LoVo (cell line): ENCODE measurements around the gene ZCCHC14.
"Not testable (repeated sequence)": the region's sequence is repeated elsewhere in the genome, so short reads cannot be mapped to it uniquely, and the experiment has no call there.

Experiments used
- DNase-seq: peaks from one replicate; pipeline ENCODE4 v3.0.0-alpha.2; 2016; ENCODE audit warnings: low spot score

The ZCCHC14 gene

DNA sequence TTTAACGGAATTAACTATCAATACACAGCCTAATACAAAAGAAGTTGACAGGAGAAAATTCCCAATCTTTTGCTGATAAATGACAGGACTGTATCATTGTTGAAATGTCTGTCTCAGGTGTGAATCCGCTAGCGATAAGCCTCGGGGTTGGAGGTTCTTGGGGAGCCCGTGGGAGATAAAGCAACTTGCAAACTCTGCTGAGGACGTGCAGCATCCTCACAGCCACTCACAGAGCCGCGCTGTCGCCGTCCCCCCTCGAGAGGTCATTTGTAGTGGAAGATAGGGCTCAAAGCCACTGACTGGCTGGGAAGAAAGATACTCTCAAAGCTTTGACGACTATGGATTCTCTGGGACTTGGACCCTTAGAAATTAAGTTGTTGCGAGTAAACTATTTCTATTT, 83.7 kb downstream of the ZCCHC14 start:
- no peak for DNase-seq

DNA sequence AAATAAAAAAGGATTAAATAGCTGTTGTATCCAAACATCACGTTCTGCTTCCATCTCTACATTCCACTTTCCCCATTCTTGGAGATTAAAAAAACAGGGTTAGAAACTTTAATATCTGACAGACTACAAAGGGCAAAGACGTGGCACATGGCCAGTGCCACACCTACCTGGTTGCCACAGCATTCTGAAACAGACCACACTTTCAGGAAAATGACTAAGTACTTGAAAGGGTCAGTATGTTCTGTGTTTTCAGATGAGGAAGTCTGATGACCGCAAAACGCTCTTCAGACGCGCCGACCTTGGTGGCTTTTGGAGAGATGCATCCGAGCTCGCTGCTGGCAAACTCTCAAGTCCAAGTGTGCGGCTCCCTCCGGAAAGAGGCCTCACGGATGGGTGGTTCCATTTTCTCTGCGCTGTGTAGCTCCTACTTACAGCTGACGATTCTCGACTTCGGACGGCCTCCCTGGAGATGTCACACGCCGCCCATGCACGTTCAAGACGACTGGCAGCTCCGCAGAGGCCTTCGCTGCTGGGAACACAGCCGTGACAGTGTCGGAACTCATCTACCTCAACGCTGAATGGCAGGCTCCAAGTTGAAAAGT, 85.2 kb downstream of the ZCCHC14 start:
- DNase-seq = peak; percentile 90

DNA sequence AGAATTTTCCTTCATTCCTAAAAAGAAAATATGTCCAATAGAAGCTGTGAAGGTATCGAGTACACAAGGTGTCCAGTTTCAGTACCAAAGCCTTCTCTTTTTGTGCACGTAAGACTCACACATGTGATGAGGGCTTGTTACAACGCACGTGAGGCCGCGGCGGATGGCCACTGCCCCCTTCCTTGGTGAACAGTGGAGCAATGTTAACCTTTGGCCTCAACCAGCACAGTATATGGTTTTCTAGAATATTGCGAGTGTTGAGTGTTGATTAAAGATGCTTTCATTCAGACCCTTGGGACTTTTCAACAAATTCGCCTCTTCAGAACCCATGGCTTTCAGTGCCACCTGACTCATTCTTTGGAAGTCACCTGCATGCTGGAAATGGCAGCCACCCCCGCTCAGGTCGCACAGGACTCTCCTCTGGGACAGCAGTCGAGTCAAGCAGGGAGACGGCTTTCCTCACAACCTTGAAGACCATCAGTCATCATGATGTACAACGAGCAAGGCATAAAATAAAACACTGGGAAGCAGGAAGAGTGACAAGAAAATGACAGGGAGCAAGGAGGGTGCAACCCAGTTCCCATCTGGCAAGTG, 86.2 kb downstream of the ZCCHC14 start:
- DNase-seq = no peak

DNA sequence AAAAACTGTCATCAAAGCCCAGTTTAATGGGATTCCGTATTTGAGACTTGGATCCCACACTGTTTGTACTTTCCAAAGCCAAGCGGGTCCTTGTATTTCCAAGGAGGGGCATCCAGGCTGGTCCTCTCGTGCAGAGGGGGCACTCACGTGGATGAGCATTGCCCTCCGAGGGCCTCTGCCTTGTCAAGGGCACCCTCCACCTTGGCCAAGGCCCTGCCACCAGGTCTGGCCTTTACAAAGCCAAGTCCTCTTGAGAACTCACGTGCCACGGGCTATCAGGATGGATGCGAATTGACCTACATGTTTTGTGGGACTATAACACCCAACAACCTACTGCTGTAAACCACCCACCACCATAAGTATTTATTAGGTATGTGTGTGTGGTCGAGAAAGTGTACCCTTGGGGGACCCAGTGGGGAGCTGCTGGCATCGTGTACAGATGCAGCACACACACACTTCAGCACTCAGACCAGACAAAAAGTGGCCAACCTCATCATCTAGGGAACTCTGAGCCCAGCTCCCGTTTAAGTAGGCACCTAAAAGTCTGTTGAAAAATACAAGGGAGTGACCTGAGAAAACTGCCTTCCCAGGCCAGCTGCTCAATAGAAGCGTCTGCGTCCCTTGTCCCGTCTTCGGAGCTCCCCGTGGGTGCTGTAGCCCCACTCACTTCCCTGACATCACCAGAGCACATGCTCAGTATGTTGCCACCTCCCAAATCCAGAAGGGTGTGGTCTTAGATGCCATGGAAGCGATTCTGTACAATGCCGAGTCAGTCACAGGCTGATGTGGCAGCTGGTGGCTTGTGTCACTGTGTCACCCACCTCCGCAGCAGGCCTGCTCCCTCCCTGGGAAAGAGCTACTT, 87.8 kb downstream of the ZCCHC14 start:
- DNase-seq = no peak

DNA sequence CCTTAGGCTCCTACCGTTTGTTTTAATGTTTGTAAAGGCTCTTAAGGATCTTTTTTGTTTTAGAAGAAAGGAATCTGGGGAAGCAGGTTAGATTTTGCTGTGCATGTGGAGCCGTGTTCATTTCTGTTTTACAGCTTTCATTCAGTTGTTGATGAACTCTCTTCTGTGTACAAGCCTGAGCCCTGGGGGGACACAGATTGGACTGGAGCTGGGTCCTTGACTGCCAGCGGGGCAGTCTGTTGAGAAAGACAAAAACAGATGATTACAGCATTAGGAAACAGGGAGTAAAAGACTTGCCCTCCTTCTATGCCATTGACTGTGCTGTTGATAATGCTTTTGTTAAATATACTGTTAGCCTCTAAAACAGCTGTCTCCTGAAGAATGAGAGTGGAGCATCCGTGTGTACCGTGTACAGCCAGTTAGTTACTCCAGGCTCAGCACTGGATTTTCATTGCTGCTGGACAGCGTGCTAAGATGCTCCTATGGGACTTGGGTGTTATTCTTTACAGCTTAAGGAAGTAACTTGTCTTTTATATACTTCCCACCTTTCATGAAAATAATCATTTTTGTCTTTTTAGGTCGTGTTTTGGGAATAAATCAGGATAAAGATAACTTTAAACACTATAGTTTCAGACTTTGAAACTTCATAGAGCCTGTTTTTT, 97.5 kb downstream of the ZCCHC14 start:
- DNase-seq = no peak

DNA sequence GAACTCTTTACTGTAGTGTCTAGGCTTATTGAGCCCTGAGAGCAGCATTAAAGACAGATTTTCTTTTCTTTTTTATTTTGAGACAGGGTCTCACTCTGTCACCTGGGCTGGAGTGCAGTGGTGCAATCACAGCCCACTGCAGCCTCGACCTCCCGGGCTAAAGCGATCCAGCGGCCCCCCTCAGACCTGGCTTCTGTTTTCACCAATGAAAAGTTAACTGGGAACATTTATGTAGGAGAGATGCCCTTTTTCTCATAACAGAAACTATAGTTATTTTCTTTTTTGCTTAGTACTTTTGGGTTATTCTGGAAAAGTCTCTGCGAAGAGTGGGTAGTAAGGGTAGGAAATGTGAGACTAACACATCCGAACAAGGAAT, 99.2 kb downstream of the ZCCHC14 start:
- no peak for DNase-seq

DNA sequence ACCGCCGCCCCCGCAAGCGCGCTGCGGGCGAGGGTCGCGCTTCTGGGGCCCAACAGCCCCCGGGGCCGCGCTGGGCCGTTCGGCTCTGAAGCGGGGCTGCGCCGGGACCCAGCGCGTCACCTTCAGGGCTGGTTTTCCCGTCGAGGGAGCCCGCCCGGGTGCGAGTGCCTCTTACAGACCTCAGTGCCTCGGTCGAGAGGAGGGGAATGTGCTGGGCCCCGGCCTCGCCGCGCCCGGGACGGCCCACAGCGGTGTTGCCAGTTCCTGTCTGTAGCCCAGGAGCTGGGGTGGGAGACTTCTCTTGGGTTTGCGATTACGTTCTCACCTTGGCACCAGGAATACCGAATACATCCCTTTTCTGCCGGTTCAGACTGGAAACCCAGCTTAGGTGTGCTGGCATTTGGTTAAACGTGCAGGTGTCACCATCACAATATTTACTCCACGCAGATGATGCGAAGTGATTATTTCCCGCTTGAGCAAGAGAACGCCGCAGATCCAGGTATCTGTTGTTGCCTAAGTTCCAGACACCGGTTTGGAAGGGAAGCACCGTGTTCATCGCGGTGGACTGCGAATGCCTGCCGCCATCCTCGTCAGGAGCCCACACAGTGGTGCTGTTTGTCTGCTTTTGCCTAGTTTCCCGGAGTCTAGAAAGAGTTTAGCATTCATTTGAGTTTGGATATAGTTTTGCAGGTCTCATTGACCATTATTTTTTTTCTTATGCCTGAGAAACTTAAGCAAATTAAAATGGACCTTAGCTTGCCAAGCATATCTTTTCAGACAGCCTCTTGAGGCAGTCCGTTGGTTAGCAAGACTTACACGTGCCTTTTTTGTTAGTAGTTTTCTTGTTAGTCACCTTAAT, 99.8 kb downstream of the ZCCHC14 start:
- DNase-seq = no peak

DNA sequence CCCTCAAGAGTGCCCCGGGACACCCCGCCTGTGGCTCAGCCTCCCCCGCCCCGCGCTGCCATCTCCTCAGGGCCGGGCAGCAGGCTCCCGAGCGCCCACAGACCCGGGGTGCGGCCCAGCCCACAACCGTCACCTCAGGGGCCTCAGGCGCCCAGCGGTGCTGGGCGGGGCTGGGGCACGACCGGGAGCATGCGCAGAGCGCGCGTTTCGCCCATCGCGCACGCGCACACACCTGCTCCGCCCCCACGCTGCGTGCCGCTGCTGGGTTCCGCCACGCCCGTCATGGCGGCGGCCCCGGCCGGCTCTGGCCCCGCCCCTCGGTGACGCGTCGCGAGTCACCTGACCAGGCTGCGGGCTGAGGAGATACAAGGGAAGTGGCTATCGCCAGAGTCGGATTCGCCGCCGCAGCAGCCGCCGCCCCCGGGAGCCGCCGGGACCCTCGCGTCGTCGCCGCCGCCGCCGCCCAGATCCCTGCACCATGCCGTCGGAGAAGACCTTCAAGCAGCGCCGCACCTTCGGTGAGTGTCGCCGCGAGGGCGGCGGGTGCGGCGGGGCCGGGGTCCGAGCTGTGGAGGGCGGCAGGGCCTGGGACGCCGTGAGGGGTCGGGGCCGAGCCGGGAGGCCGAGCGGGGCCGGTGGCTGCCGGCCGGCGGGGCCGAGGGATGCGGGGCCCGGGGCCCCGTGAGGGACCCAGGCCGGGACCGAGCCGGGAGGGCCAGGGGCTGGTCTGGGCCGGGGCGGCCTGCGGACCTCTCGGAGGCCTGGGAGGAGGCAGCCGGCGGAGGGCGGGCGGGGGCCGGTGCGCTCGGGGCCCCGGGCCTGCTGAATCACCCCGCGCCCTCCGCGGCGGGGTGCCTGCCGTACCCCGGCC, 100.6 kb downstream of the ZCCHC14 start, which contains the start of gene MAP1LC3B:
Gene MAP1LC3B (plus strand): TSS at position 387 of the 871 bp plus-strand sequence. CDS start 92 bp downstream, at position 479.
- peak; percentile 96 for DNase-seq

DNA sequence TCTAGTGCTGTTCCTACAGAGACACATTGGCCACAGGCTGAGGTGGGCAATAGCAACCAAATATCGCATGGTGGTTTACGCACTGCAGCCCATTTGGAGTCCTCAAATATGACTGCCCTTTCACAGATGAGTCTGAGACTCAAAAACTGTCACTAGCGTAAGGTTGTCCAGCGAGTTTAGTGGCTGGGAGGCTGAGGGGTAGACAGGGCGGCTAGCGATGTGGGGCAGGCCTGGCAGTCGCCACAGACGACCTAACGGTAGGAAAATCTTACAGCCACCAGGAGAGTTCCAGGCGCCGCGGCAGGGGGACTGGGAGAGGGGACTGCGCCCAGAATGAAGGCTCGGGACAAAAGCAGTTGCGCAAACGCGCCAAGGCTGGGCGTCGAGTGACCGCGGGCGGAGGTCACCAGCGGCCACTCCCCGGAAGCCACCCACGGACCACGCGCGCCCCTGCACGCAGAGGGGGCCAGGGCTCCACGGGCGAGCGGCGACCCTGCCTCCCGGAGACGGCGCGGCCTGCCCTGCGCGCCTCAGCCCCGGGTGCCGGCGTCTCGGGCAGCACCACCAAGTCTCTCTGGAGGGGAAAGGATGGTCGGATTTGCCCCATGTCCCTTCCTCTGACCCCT, 101.4 kb downstream of the ZCCHC14 start:
- DNase-seq = peak; percentile 40

DNA sequence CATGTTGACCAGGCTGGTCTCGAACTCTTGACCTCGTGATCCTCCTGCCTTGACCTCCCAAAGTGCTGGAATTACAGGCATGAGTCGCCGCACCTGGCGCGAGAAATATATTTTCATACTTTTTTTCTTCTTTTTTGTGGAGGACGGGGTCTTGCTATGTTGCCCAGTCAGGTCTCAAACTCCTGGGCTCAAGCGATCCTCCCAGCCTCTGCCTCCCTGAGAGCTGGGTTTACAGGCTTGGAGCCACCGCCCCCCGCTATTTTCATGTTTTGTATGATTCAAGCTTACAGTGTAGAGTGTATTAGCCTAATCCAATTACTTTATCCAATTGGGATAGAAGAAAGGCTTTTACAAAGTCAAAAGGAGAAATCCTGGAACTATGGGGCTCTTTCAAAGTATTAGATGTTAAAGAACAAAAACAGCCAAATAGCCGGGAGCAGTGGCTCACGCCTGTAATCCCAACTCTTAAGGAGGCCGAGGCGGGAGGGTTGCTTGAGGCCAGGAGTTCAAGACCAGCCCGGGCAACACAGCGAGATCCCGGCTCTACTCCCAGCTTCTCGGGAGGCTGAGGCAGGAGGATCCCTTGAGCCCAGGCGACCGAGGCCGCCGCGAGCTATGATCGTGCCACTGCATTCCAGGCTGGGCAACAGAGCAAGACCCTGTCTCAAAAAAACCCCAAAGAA, 102.0 kb downstream of the ZCCHC14 start:
- no peak for DNase-seq

DNA sequence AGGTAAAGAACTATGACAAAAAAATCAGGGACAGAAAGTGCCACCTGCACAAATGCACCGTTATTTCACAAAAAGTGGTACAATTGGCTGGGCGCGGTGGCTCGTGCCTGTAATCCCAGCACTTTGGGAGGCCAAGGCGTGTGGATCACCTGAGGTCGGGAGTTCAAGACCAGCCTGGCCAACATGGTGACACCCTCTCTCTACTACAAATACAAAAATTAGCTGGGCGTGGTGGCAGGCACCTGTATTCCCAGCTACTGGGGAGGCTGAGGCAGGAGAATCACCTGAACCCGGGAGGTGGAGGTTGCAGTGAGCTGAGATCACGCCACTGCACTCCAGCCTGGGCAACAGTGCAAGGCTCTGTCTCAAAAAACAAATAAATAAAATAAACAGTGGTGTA, 102.9 kb downstream of the ZCCHC14 start:
- not testable (repeated sequence) for DNase-seq

DNA sequence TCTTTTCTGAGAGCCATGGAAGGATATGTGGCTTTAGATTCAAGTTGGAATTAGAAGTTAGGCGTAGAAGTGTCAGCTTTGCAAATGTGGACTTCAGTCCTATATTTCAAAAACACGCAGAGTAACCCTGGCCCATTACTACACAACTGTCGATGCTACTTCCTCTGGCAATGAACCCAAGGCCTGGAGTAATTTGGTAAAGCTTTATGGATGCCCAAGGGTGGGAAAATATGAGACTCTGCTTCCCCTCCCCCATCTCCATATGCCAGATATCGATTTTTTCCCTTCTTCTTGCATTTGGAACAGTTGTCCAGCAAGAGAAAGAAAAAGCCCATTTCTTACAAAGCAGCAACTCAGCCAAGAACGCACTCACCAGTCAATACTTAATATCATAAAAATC, 103.6 kb downstream of the ZCCHC14 start:
- DNase-seq = no peak

DNA sequence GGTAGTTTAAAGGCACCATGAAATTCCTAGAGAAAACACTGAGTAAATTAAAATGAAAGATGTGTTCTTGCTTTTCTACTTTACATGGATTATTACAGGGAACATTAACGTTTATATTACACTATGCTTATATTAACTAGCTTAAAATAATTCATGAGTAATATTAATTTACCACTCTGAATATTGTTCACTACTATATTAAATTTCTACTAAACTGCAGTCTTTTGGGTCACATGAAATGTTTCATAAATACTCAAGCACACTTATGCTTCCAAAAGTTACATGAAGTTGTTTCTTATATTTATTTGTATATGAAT, 104.0 kb downstream of the ZCCHC14 start:
- no peak for DNase-seq

DNA sequence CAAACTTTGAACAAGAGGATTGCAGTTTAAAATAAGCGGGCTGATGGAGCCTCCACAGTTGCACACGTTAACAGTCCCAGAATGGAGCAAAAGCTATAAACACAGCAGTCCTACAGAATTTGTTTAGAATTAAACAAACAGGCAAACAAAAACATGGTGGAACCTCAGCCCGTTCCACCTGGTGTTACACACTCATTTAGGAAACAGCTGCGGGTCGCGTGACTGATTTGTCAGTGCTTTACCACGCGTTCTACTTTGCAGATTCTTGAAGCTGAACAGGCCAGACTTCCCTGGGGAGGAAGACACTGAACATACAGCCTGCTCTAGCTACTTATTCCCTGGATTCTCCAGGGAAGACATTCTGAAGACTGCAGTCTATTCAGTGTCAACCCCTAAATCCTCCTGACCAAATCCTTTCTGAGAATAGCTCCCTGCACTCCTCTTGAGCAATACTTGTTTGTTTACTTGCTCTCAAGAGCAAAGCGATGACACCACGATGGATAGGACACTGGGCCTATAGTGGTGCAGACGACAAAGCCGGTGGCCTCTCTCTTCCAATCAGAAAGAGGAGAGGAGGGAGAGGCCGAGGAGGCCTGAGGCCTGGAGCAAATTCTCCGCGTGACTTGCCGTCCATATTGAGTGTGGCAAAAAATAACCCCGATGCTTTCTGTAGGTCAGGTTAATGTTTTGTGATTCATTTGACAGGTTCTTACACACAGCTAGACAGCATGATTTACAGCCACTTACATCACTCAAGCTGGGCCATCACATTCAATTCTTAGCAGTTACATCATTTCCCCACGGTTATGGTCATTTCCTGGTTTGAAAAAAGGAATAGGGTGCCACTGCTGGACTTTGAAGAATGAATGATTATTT, 104.6 kb downstream of the ZCCHC14 start:
- DNase-seq = peak; percentile 98

DNA sequence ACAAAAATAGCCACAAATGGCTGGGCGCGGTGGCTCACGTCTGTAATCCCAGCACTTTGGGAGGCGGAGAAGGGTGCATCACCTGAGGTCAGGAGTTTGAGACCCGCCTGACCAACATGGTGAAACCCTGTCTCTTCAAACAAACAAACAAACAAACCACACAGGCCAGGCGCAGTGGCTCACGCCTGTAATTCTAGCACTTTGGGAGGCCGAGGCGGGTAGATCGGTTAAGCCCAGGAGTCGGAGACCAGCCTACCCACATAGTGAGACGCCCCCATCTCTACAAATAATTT, 108.0 kb downstream of the ZCCHC14 start:
- not testable (repeated sequence) for DNase-seq

DNA sequence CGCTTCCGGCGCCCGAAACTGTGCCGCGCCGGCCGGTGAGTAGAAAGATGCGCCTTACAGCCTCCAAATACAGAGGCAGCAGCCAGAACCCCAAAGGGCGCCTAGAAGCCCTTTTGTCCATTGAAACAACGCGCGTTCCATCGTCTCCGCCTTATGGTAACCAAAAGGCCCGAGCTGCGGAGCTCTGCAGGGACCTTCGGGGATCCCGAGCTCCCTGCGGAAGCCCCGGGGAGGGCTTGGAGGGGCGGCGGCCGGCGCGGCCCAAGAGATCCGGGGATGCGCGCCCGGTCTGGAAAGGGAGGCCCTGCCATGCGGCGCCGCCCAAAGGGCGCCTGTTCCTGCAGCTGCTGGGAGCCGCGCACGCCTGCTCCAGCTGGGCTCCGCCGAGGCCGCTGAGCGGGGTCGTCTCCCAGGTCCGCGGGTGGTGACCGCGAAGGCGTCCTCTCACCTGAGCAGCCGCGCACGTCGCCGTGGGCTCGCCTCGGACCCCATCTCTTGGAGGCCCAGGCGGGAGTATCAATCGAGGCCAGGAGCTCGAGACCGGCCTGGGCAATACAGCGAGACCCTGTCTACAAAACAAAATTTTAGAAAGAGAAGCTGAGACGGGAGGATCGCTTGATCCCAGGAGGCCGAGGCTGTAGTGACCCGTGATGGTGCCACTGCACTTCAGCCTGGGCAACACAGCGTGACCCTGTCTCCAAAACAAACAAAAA, 108.5 kb downstream of the ZCCHC14 start:
- no peak for DNase-seq

DNA sequence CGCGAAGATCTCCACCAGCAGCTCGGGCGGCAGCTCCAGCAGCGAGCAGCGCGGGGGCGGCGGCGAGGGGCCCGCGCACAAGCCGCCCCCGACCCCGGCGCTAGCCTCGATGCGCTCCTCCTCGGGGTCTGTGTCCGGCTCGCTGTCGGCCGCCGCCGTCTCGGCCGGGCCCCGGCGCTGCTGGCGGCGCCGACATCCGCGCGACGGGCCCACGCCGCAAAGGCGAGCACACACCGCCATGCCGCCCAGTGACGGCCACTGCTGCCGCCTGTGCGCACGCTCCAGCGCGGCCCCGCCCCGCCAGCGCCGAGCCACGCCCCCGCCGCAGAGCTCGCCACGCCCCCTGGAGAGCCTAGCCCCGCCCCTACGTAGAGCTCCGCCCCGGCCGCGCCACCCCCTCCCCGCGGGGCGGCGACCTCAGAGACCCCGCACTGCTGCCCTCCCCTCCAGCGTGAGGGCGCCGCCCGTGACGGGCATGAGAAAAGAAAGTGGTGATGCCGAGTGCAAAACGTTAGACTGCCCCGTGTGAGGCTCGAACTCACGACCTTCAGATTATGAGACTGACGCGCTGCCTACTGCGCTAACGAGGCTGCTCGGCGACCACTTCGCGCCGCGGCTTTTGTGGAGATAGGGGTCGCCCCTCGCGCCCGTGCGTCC, 109.2 kb downstream of the ZCCHC14 start, which contains the start of gene FBXO31:
Gene FBXO31 (minus strand): TSS at position 272 of the 657 bp plus-strand sequence. CDS start 32 bp downstream, at position 240.
- DNase-seq = peak; percentile 89
